Measurements from ENCODE around the gene SLC7A14.

SLC7A14 gene

DNA sequence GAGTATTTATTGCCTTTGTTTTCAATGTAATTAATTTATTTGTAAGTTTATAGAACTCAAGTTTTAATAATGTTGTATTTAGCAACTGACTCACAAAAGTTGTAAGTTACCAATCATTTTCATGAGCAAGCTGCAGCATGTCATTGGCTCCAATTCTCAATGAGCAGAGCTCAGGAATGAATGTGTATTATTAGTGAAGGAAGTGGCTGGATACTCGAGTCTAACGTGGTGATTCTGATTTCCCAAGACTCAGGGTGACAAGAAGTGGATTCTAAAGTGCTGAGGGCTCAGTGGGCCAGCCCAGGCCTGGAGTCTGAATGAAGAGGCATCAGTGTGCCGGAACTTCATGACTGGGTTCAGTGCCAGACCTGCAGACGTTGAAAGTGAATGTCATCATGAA is 127.6 kb downstream of the SLC7A14 start:
- Histone ChIP-seq H3K4me2 (ENCODE audit: insufficient read depth, low read length) (no peak overlapping the region), H3K9ac (ENCODE audit: low read depth, low read length) (no peak overlapping the region), H3K9me3 (ENCODE audit: insufficient read depth, low read length, severe bottlenecking) (no peaks in the 10 kb centered on the region), H3K4me3 (ENCODE audit: low read depth in 1 of 2, low read length in 2 of 2) (no peak overlapping the region), H2AFZ (ENCODE audit: low read depth, low read length) (no peak overlapping the region), H3K79me2 (ENCODE audit: insufficient read depth, low read length) (no peaks in the 10 kb centered on the region), H3K4me1 (ENCODE audit: insufficient read depth, low read length) (no peaks in the 10 kb centered on the region), H4K20me1 (ENCODE audit: insufficient read depth, low read length) (no peaks in the 10 kb centered on the region), H3K27ac (ENCODE audit: low read length) (no peak overlapping the region), H3K36me3 (ENCODE audit: insufficient read depth, low read length) (no peaks in the 10 kb centered on the region), H3K27me3 (ENCODE audit: insufficient read depth, low read length, poor library complexity) (no peaks in the 10 kb centered on the region)
- no peak for ATAC-seq (ENCODE audit: insufficient read depth, low read depth)
- no peak for DNase-seq
- TF ChIP-seq, protein P1, sequence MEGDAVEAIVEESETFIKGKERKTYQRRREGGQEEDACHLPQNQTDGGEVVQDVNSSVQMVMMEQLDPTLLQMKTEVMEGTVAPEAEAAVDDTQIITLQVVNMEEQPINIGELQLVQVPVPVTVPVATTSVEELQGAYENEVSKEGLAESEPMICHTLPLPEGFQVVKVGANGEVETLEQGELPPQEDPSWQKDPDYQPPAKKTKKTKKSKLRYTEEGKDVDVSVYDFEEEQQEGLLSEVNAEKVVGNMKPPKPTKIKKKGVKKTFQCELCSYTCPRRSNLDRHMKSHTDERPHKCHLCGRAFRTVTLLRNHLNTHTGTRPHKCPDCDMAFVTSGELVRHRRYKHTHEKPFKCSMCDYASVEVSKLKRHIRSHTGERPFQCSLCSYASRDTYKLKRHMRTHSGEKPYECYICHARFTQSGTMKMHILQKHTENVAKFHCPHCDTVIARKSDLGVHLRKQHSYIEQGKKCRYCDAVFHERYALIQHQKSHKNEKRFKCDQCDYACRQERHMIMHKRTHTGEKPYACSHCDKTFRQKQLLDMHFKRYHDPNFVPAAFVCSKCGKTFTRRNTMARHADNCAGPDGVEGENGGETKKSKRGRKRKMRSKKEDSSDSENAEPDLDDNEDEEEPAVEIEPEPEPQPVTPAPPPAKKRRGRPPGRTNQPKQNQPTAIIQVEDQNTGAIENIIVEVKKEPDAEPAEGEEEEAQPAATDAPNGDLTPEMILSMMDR (IDR thresholded peaks at IDR 0.05; ENCODE audit: borderline replicate concordance, extremely low read depth, low read length, poor library complexity, severe bottlenecking), result no peak
- TF ChIP-seq EZH2 (IDR thresholded peaks at IDR 0.05; ENCODE audit: borderline replicate concordance, low read depth, low read length, severe bottlenecking), result no peak

DNA sequence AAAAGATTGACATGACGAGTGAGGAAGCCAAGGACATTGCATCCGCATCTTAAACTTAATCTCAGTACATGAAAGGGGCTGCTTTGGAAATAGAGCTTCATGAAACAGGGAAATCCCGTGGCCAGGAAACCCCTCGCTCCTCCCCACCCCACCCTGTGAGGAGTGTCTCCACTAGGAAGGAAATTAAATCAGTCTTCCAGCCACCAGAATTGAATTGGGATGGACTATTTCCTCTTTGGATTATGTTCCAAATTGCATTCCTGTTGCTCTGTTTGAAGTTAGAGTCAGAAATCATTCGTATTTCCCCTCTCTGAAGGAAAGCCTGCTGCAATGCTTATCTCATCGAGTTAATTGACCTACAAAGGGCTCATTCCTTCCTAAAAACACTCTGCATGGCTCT is 131.4 kb downstream of the SLC7A14 start:
- TF ChIP-seq EZH2 (IDR thresholded peaks at IDR 0.05; ENCODE audit: borderline replicate concordance, low read depth, low read length, severe bottlenecking), result no peak
- TF ChIP-seq, protein P1 (IDR thresholded peaks at IDR 0.05; ENCODE audit: borderline replicate concordance, extremely low read depth, low read length, poor library complexity, severe bottlenecking), result no peak
- Histone ChIP-seq H3K9me3 (ENCODE audit: insufficient read depth, low read length, severe bottlenecking) (no peaks in the 10 kb centered on the region), H3K9ac (ENCODE audit: low read depth, low read length) (no peak overlapping the region), H3K27ac (ENCODE audit: low read length) (no peak overlapping the region), H3K4me3 (ENCODE audit: low read depth in 1 of 2, low read length in 2 of 2) (no peak overlapping the region), H3K4me1 (ENCODE audit: insufficient read depth, low read length) (no peaks in the 10 kb centered on the region), H2AFZ (ENCODE audit: low read depth, low read length) (no peak overlapping the region), H3K36me3 (ENCODE audit: insufficient read depth, low read length) (no peaks in the 10 kb centered on the region), H3K4me2 (ENCODE audit: insufficient read depth, low read length) (no peak overlapping the region), H3K79me2 (ENCODE audit: insufficient read depth, low read length) (no peaks in the 10 kb centered on the region), H3K27me3 (ENCODE audit: insufficient read depth, low read length, poor library complexity) (no peaks in the 10 kb centered on the region), H4K20me1 (ENCODE audit: insufficient read depth, low read length) (no peaks in the 10 kb centered on the region)
- ATAC-seq (ENCODE audit: insufficient read depth, low read depth), result no peak
- no peak for DNase-seq

DNA sequence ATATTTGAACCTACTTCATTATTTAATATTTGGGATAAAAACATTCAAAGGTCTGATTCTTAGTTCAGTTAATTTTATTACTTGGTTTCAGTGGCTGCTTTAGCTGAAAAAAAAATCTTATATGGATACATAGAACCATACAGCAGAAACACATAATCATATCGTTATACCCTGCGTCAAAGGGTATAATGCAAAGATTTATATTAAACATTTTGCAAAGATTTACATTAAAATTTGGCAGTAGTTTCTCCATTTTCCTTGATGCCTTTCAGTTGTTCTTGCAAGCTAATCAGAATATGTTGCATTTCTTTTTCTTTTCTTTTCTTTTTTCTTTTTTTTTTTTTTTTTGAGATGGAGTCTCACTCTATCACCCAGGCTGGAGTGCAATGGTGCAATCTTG is 135.8 kb downstream of the SLC7A14 start:
- H3K27me3 ChIP-seq (ENCODE audit: insufficient read depth, low read length, poor library complexity), result peaks cover 4% of the 10 kb centered on the region
- no peaks in the 10 kb centered on the region for H3K4me1 ChIP-seq (ENCODE audit: insufficient read depth, low read length)
- no peaks in the 10 kb centered on the region for H3K36me3 ChIP-seq (ENCODE audit: insufficient read depth, low read length)
- H4K20me1 ChIP-seq (ENCODE audit: insufficient read depth, low read length), result no peaks in the 10 kb centered on the region
- H3K9ac ChIP-seq (ENCODE audit: low read depth, low read length), result no peak overlapping the region
- no peaks in the 10 kb centered on the region for H3K79me2 ChIP-seq (ENCODE audit: insufficient read depth, low read length)
- H3K9me3 ChIP-seq (ENCODE audit: insufficient read depth, low read length, severe bottlenecking), result no peaks in the 10 kb centered on the region
- no peak overlapping the region for H3K4me2 ChIP-seq (ENCODE audit: insufficient read depth, low read length)
- no peak for ATAC-seq (ENCODE audit: insufficient read depth, low read depth)
- no peak overlapping the region for H3K27ac ChIP-seq (ENCODE audit: low read length)
- H2AFZ ChIP-seq (ENCODE audit: low read depth, low read length), result no peak overlapping the region
- no peak overlapping the region for H3K4me3 ChIP-seq (ENCODE audit: low read depth in 1 of 2, low read length in 2 of 2)
- no peak for DNase-seq
- TF ChIP-seq, protein P1 (IDR thresholded peaks at IDR 0.05; ENCODE audit: borderline replicate concordance, extremely low read depth, low read length, poor library complexity, severe bottlenecking), result no peak
- no peak for TF ChIP-seq EZH2 (IDR thresholded peaks at IDR 0.05; ENCODE audit: borderline replicate concordance, low read depth, low read length, severe bottlenecking)

DNA sequence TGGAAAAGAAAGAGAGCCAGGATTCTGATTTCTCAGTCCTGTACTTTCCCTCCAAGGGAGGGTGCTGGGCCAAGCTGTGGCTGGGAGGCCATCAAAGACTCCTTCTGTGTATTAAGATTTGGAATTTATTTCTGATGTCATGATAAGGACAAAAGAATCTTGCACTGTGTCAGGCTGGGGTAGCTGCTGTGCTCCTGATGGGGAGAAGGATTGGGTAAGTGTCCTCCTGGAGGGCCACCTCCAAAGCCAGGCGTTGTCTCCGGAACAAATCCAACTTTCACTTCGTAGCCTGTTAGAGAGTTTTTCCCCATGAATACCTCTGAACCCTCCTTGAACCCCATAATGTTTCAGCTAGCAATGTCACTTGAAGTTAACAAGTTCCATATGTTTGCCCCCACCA is 137.3 kb downstream of the SLC7A14 start:
- Histone ChIP-seq H3K27me3 (ENCODE audit: insufficient read depth, low read length, poor library complexity) (peaks cover 4% of the 10 kb centered on the region), H3K9ac (ENCODE audit: low read depth, low read length) (no peak overlapping the region), H3K9me3 (ENCODE audit: insufficient read depth, low read length, severe bottlenecking) (no peaks in the 10 kb centered on the region), H3K27ac (ENCODE audit: low read length) (no peak overlapping the region), H2AFZ (ENCODE audit: low read depth, low read length) (no peak overlapping the region), H3K4me3 (ENCODE audit: low read depth in 1 of 2, low read length in 2 of 2) (no peak overlapping the region), H3K4me2 (ENCODE audit: insufficient read depth, low read length) (no peak overlapping the region), H4K20me1 (ENCODE audit: insufficient read depth, low read length) (no peaks in the 10 kb centered on the region), H3K4me1 (ENCODE audit: insufficient read depth, low read length) (no peaks in the 10 kb centered on the region), H3K36me3 (ENCODE audit: insufficient read depth, low read length) (no peaks in the 10 kb centered on the region), H3K79me2 (ENCODE audit: insufficient read depth, low read length) (no peaks in the 10 kb centered on the region)
- TF ChIP-seq EZH2 (IDR thresholded peaks at IDR 0.05; ENCODE audit: borderline replicate concordance, low read depth, low read length, severe bottlenecking), result no peak
- TF ChIP-seq, protein P1 (IDR thresholded peaks at IDR 0.05; ENCODE audit: borderline replicate concordance, extremely low read depth, low read length, poor library complexity, severe bottlenecking), result no peak
- no peak for ATAC-seq (ENCODE audit: insufficient read depth, low read depth)
- DNase-seq, result no peak
